ACC112 (cell line): ENCODE data around the gene C2orf92.

ENCODE experiments used
- H2AFZ ChIP-seq: fragments of 200-600 bp; sonication (generic); one replicate; pipeline ENCODE4 v1.6.0; 2017; ENCODE audit warnings: antibody characterized with exemption, low read length; ENCODE audit not compliant: unreplicated experiment
- H3K27ac ChIP-seq: fragments of 200-600 bp; sonication (generic); 2 replicates; pipeline ENCODE4 v1.5.1; 2014; ENCODE audit warnings: low read depth, mild to moderate bottlenecking, antibody characterized with exemption, low read length, moderate library complexity
- H3K27me3 ChIP-seq: fragments of 200-600 bp; sonication (generic); 2 replicates; pipeline ENCODE4 v1.6.1; 2014; ENCODE audit warnings: mild to moderate bottlenecking, antibody characterized with exemption, low read length, moderate library complexity, mixed read lengths; ENCODE audit not compliant: insufficient read depth
- H3K36me3 ChIP-seq: fragments of 200-600 bp; sonication (generic); 2 replicates; pipeline ENCODE4 v1.6.1; 2016; ENCODE audit warnings: mild to moderate bottlenecking, antibody characterized with exemption, low read length, moderate library complexity, mixed read lengths; ENCODE audit not compliant: insufficient read depth
- H3K4me1 ChIP-seq: fragments of 200-600 bp; sonication (generic); one replicate; pipeline ENCODE4 v1.6.1; 2016; ENCODE audit warnings: low read length, mixed read lengths; ENCODE audit not compliant: insufficient read depth, unreplicated experiment, control insufficient read depth
- H3K4me3 ChIP-seq: fragments of 200-600 bp; sonication (generic); 2 replicates; pipeline ENCODE4 v1.5.1; 2014; ENCODE audit warnings: mild to moderate bottlenecking, low read depth, low read length
- H3K79me2 ChIP-seq: fragments of 200-600 bp; sonication (generic); one replicate; pipeline ENCODE4 v1.6.0; 2016; ENCODE audit warnings: low read length; ENCODE audit not compliant: control insufficient read depth, unreplicated experiment, insufficient read depth

C2orf92 gene

GRCh38 chr2:97739020-97739892 lies 69.7 kb downstream of the C2orf92 start:
- Histone ChIP-seq H3K4me3 (no peak overlapping the region), H3K4me1 (peaks cover 15% of the 10 kb centered on the region), H3K27ac (no peak overlapping the region), H2AFZ (no peak overlapping the region), H3K79me2 (no peaks in the 10 kb centered on the region), H3K27me3 (no peaks in the 10 kb centered on the region), H3K36me3 (no peaks in the 10 kb centered on the region)

- H3K4me1 ChIP-seq: peaks cover 15% of the 10 kb centered on the region
- no peaks in the 10 kb centered on the region for H3K79me2 ChIP-seq
- no peaks in the 10 kb centered on the region for H3K36me3 ChIP-seq
- no peak overlapping the region for H3K4me3 ChIP-seq
- H3K27ac ChIP-seq: no peak overlapping the region
- no peaks in the 10 kb centered on the region for H3K27me3 ChIP-seq
- no peak overlapping the region for H2AFZ ChIP-seq
These were observed 70.4 kb downstream of the C2orf92 start for GRCh38 chr2:97739893-97740245.

- Histone ChIP-seq H3K27me3 (no peaks in the 10 kb centered on the region), H3K27ac (no peak overlapping the region), H3K79me2 (no peaks in the 10 kb centered on the region), H3K36me3 (no peaks in the 10 kb centered on the region), H2AFZ (no peak overlapping the region), H3K4me1 (peaks cover 15% of the 10 kb centered on the region), H3K4me3 (no peak overlapping the region)
These were observed 71.2 kb downstream of the C2orf92 start for GRCh38 chr2:97740590-97741182.

- H3K4me1 ChIP-seq: peaks cover 15% of the 10 kb centered on the region
- no peak overlapping the region for H2AFZ ChIP-seq
- H3K79me2 ChIP-seq: no peaks in the 10 kb centered on the region
- no peaks in the 10 kb centered on the region for H3K36me3 ChIP-seq
- no peak overlapping the region for H3K4me3 ChIP-seq
- H3K27me3 ChIP-seq: no peaks in the 10 kb centered on the region
- H3K27ac ChIP-seq: no peak overlapping the region
These were observed 71.7 kb downstream of the C2orf92 start for GRCh38 chr2:97741251-97741650.

- Histone ChIP-seq H2AFZ (no peak overlapping the region), H3K4me1 (peaks cover 15% of the 10 kb centered on the region), H3K4me3 (no peak overlapping the region), H3K27me3 (no peaks in the 10 kb centered on the region), H3K79me2 (no peaks in the 10 kb centered on the region), H3K36me3 (no peaks in the 10 kb centered on the region), H3K27ac (no peak overlapping the region)
These were observed 72.2 kb downstream of the C2orf92 start for GRCh38 chr2:97741686-97742085.

GRCh38 chr2:97742381-97742847 lies 72.9 kb downstream of the C2orf92 start:
- H3K36me3 ChIP-seq: no peaks in the 10 kb centered on the region
- no peak overlapping the region for H2AFZ ChIP-seq
- H3K4me3 ChIP-seq: no peak overlapping the region
- no peaks in the 10 kb centered on the region for H3K27me3 ChIP-seq
- H3K79me2 ChIP-seq: no peaks in the 10 kb centered on the region
- H3K4me1 ChIP-seq: peaks cover 15% of the 10 kb centered on the region
- H3K27ac ChIP-seq: no peak overlapping the region

GRCh38 chr2:97743913-97744312 lies 74.4 kb downstream of the C2orf92 start:
- no peaks in the 10 kb centered on the region for H3K27me3 ChIP-seq
- H2AFZ ChIP-seq: no peak overlapping the region
- H3K4me3 ChIP-seq: no peak overlapping the region
- no peaks in the 10 kb centered on the region for H3K36me3 ChIP-seq
- no peaks in the 10 kb centered on the region for H3K79me2 ChIP-seq
- no peak overlapping the region for H3K27ac ChIP-seq
- H3K4me1 ChIP-seq: peaks cover 15% of the 10 kb centered on the region

GRCh38 chr2:97745474-97746174 lies 76.1 kb downstream of the C2orf92 start:
- Histone ChIP-seq H3K36me3 (no peaks in the 10 kb centered on the region), H2AFZ (no peak overlapping the region), H3K27me3 (no peaks in the 10 kb centered on the region), H3K27ac (no peak overlapping the region), H3K79me2 (no peaks in the 10 kb centered on the region), H3K4me3 (no peak overlapping the region), H3K4me1 (peaks cover 15% of the 10 kb centered on the region)

- H3K4me1 ChIP-seq: peaks cover 14% of the 10 kb centered on the region
These were observed 77.8 kb downstream of the C2orf92 start for GRCh38 chr2:97747285-97747684.

GRCh38 chr2:97747716-97748115 lies 78.2 kb downstream of the C2orf92 start:
- H3K36me3 ChIP-seq: no peaks in the 10 kb centered on the region
- H3K79me2 ChIP-seq: no peaks in the 10 kb centered on the region
- H3K4me1 ChIP-seq: peaks cover 14% of the 10 kb centered on the region
- no peak overlapping the region for H3K27ac ChIP-seq
- no peak overlapping the region for H3K4me3 ChIP-seq
- no peak overlapping the region for H2AFZ ChIP-seq
- H3K27me3 ChIP-seq: no peaks in the 10 kb centered on the region

More at GRCh38 chr2:97747285-97747684, 77.8 kb downstream of the C2orf92 start:
- no peaks in the 10 kb centered on the region for H3K36me3 ChIP-seq
- H3K4me3 ChIP-seq: no peak overlapping the region
- no peaks in the 10 kb centered on the region for H3K27me3 ChIP-seq
- H3K79me2 ChIP-seq: no peaks in the 10 kb centered on the region
- no peak overlapping the region for H2AFZ ChIP-seq
- no peak overlapping the region for H3K27ac ChIP-seq
